ENCODE results near the gene PEX5L. TPM values are rescaled to one million over a fixed set of nuclear protein-coding genes. Genes with fewer than 3 reads are reported as not detected.

Gene PEX5L
- total RNA-seq, 1 experiment from 2014 or later, result 3.2 TPM

DNA sequence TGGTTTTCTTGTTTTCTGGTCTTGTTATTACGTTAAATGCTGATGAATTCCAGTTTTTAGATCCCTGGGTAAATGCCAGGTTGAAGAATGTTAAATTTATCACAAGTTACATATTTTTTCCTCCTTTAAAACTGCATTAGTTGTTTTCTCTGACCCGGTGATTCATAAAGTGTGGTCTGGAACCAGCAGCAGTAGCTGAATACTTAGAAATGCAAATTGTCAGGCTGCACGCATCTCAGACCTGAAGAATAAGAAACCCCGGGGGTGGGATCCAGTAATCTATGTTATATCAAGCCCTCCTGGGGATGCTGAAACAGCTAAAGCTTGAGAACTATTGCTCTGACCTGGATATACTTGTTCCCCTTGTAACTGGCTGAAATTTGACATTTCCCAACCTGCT, 69.1 kb downstream of the PEX5L start (continued):
- TF ChIP-seq HMGXB4 (CRISPR knock-in tag; IDR thresholded peaks at IDR 0.05), result no peak

DNA sequence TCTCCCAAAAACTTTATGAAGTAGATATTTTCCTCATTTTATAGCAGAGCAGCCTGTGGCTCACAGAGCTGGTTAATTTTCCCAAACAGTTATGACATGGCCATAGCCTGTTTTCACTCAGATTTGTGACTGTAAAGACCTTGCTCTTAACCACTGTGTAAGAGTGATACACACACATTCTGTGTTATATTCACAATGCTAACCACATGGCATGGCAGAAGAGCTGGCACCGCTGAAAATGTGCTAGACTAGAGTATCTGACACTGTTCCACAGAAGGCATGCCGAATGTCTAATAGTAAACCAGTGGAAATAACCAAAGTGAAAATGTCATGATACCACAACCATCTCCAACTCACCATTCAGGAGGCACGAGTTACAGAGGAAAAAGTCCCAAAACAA, 71.8 kb downstream of the PEX5L start:
- ATAC-seq, result no peak
- peaks cover 11% of the 10 kb centered on the region for H3K4me1 Mint-ChIP-seq
- ChIA-PET CTCF (no interaction called here), POLR2A (no interaction called here)
- no peaks in the 10 kb centered on the region for H3K27me3 Mint-ChIP-seq (ENCODE audit: low read depth)
- no peak overlapping the region for H3K27ac Mint-ChIP-seq
- no peak overlapping the region for H3K4me3 Mint-ChIP-seq
- H3K36me3 Mint-ChIP-seq, result no peaks in the 10 kb centered on the region
- no peak for DNase-seq (ENCODE audit: low spot score)
- no peaks in the 10 kb centered on the region for H3K9me3 Mint-ChIP-seq
- no peak for TF ChIP-seq NR2C2 (CRISPR knock-in tag; IDR thresholded peaks at IDR 0.05)
- no peak for TF ChIP-seq NR1H2 (CRISPR knock-in tag; IDR thresholded peaks at IDR 0.05)
- TF ChIP-seq, protein P1, sequence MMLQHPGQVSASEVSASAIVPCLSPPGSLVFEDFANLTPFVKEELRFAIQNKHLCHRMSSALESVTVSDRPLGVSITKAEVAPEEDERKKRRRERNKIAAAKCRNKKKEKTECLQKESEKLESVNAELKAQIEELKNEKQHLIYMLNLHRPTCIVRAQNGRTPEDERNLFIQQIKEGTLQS (CRISPR knock-in tag; conservative IDR thresholded peaks at IDR 0.05), result no peak
- no peak for TF ChIP-seq RORB (CRISPR knock-in tag; IDR thresholded peaks at IDR 0.05)
- TF ChIP-seq USF1 (CRISPR knock-in tag; IDR thresholded peaks at IDR 0.05), result no peak
- no peak for TF ChIP-seq TP53 (CRISPR knock-in tag; IDR thresholded peaks at IDR 0.05)
- TF ChIP-seq, protein P2, sequence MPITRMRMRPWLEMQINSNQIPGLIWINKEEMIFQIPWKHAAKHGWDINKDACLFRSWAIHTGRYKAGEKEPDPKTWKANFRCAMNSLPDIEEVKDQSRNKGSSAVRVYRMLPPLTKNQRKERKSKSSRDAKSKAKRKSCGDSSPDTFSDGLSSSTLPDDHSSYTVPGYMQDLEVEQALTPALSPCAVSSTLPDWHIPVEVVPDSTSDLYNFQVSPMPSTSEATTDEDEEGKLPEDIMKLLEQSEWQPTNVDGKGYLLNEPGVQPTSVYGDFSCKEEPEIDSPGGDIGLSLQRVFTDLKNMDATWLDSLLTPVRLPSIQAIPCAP (CRISPR knock-in tag; IDR thresholded peaks at IDR 0.05), result no peak

DNA sequence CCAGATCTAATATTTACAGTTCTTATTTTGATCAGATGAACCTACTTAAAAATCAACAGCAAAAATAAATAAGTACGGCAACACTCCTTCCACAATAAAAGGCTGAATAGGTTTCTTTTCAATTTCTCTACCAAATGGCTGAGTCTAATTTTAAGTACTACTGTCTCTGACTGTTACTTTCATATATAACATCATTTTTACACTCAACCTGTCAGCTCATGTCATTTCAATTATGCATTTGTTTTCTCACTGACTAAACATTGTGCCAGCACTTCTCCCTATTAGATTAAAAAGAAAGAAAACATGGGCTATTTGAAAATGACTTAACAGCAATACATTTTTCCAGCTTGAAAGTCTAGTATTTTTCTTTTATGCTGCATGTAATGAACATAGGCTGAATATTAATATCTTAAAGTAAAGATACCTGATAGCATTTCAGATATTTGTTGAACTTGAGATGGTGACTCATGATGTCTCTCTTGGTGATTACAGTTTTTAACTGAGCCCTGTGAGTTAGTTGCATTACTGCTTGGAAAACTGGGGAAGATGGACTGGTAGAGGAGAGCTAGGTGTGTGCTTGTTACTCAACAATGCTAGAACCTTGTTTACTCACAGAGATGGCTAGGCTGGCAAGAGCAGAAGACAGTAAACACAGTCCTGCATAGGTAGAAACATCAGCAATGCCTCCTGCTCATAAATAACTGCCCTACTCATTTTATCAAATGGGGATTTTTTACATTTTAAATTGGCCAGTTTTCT, 73.9 kb downstream of the PEX5L start:
- H3K4me3 Mint-ChIP-seq, result no peak overlapping the region
- H3K36me3 Mint-ChIP-seq, result no peaks in the 10 kb centered on the region
- DNase-seq (ENCODE audit: low spot score) (no peak), ATAC-seq (no peak)
- CTCF ChIA-PET, result no interaction called here
- H3K9me3 Mint-ChIP-seq, result no peaks in the 10 kb centered on the region
- no peaks in the 10 kb centered on the region for H3K27me3 Mint-ChIP-seq (ENCODE audit: low read depth)
- no peak overlapping the region for H3K27ac Mint-ChIP-seq
- peaks cover 10% of the 10 kb centered on the region for H3K4me1 Mint-ChIP-seq
- POLR2A ChIA-PET, result no interaction called here
- TF ChIP-seq, protein P3, sequence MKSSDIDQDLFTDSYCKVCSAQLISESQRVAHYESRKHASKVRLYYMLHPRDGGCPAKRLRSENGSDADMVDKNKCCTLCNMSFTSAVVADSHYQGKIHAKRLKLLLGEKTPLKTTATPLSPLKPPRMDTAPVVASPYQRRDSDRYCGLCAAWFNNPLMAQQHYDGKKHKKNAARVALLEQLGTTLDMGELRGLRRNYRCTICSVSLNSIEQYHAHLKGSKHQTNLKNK (CRISPR knock-in tag; IDR thresholded peaks at IDR 0.05), result no peak
- TF ChIP-seq JUN (CRISPR knock-in tag; IDR thresholded peaks at IDR 0.05), result no peak
- TF ChIP-seq, protein P4, sequence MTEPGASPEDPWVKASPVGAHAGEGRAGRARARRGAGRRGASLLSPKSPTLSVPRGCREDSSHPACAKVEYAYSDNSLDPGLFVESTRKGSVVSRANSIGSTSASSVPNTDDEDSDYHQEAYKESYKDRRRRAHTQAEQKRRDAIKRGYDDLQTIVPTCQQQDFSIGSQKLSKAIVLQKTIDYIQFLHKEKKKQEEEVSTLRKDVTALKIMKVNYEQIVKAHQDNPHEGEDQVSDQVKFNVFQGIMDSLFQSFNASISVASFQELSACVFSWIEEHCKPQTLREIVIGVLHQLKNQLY (CRISPR knock-in tag; IDR thresholded peaks at IDR 0.05), result no peak

DNA sequence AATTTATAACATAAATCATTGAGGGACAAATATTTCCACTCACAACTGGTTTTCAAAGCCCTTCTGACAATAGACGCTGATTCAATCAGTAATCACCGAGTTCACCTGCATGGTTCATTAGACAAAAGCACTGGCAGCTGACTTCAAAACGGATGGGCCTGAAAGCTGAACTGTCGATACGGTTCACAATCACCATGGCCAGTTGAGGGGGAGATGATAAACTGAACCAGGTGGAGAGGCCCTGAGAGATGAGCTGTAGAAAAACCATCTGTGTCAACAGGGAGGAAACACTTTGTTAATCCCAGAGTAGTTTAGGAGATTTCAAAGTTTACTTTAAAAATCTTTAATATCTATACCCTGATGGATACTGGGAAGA, 75.0 kb downstream of the PEX5L start:
- ChIA-PET CTCF (no interaction called here), POLR2A (no interaction called here)
- H3K9me3 Mint-ChIP-seq, result no peaks in the 10 kb centered on the region
- no peak for ATAC-seq
- H3K36me3 Mint-ChIP-seq, result no peaks in the 10 kb centered on the region
- H3K27ac Mint-ChIP-seq, result no peak overlapping the region
- no peak overlapping the region for H3K4me3 Mint-ChIP-seq
- TF ChIP-seq FOXP1 (CRISPR knock-in tag; IDR thresholded peaks at IDR 0.05; ENCODE audit: borderline replicate concordance) (no peak), GABPB1 (CRISPR knock-in tag; IDR thresholded peaks at IDR 0.05) (no peak), CREB1 (CRISPR knock-in tag; IDR thresholded peaks at IDR 0.05) (no peak), SP1 (CRISPR knock-in tag; conservative IDR thresholded peaks at IDR 0.05) (no peak), CBFB (CRISPR knock-in tag; IDR thresholded peaks at IDR 0.05; ENCODE audit: low read depth) (no peak), NR2C2 (CRISPR knock-in tag; IDR thresholded peaks at IDR 0.05) (no peak), KAT7 (CRISPR knock-in tag; IDR thresholded peaks at IDR 0.05; ENCODE audit: borderline replicate concordance) (no peak), FOXK1 (CRISPR knock-in tag; IDR thresholded peaks at IDR 0.05) (no peak), RORB (CRISPR knock-in tag; IDR thresholded peaks at IDR 0.05) (no peak), TP53 (CRISPR knock-in tag; IDR thresholded peaks at IDR 0.05) (no peak), IRF2 (CRISPR knock-in tag; IDR thresholded peaks at IDR 0.05; ENCODE audit: borderline replicate concordance, low read depth) (no peak), ZNF138 (CRISPR knock-in tag; conservative IDR thresholded peaks at IDR 0.05) (no peak), NR1H2 (CRISPR knock-in tag; IDR thresholded peaks at IDR 0.05) (no peak)
- peaks cover under 1% of the 10 kb centered on the region; the same call in 1 of the 2 replicates for H3K4me1 Mint-ChIP-seq
- no peaks in the 10 kb centered on the region for H3K27me3 Mint-ChIP-seq (ENCODE audit: low read depth)
- DNase-seq (ENCODE audit: low spot score), result no peak

Data from WTC11 (cell line).